CD14-positive monocyte (primary cell): ENCODE data around the gene EMILIN3. TPM values are rescaled to one million over a fixed set of nuclear protein-coding genes. Genes with fewer than 3 reads are reported as not detected.

Experiments
- DNase-seq, 3 donors: peaks; one replicate each; pipeline ENCODE4 v3.0.0-alpha.2; 2011 to 2022
- H2AFZ ChIP-seq: 2 replicates; pipeline ENCODE4 v1.6.0; 2012; ENCODE audit warnings: mild to moderate bottlenecking, low read depth, low read length, inconsistent platforms; ENCODE audit not compliant: insufficient read depth, poor library complexity, severe bottlenecking
- H3K27ac ChIP-seq, 2 donors: 1 replicate in 1 of 2; 2 replicates in 1 of 2; pipeline ENCODE4 v1.5.1; 2012 to 2013; ENCODE audit warnings: low read length in 2 of 2, control low read depth in 1 of 2, inconsistent platforms in 1 of 2, low read depth in 1 of 2, mild to moderate bottlenecking in 1 of 2
- H3K27me3 ChIP-seq, 2 donors: one replicate each; pipeline versions ENCODE4 v1.6.0 to v1.6.1; 2011 to 2013; ENCODE audit warnings: low read length in 2 of 2; ENCODE audit not compliant: control insufficient read depth in 2 of 2, insufficient read depth in 2 of 2
- H3K36me3 ChIP-seq, 2 donors: replicated peaks in 1 of 2; 1 replicate in 1 of 2; 2 replicates in 1 of 2; pipeline versions ENCODE4 v1.5.1 to v1.6.1; 2012 to 2013; ENCODE audit warnings: low read length in 2 of 2, control low read depth in 1 of 2, inconsistent platforms in 1 of 2, mild to moderate bottlenecking in 1 of 2; ENCODE audit not compliant: insufficient read depth in 2 of 2, control insufficient read depth in 1 of 2
- H3K4me1 ChIP-seq, 2 donors: 1 replicate in 1 of 2; 2 replicates in 1 of 2; pipeline versions ENCODE4 v1.5.1 to v1.6.1; 2012 to 2013; ENCODE audit warnings: low read length in 2 of 2, control low read depth in 1 of 2, inconsistent platforms in 1 of 2, mild to moderate bottlenecking in 1 of 2, moderate library complexity in 1 of 2; ENCODE audit not compliant: insufficient read depth in 2 of 2, control insufficient read depth in 1 of 2
- H3K4me2 ChIP-seq: replicated peaks from 2 replicates; pipeline ENCODE3; 2012; ENCODE audit warnings: low read length, moderate library complexity, mild to moderate bottlenecking; ENCODE audit not compliant: poor library complexity, severe bottlenecking; ENCODE audit errors: extremely low read depth
- H3K4me3 ChIP-seq, 3 experiments: fragments of 200-600 bp in 1 of 3; sonication (generic) in 1 of 3; replicated peaks in 1 of 3; 1 replicate in 2 of 3; 2 replicates in 1 of 3; pipeline ENCODE4 v1.5.1; 2011 to 2013; ENCODE audit warnings: low read length in 3 of 3, mild to moderate bottlenecking in 3 of 3, control low read depth in 2 of 3, low read depth in 2 of 3, inconsistent platforms in 1 of 3, moderate library complexity in 1 of 3
- H3K79me2 ChIP-seq: 2 replicates; pipeline ENCODE4 v1.6.0; 2012; ENCODE audit warnings: mild to moderate bottlenecking, control low read depth, inconsistent platforms, low read length, moderate library complexity; ENCODE audit not compliant: insufficient read depth
- H3K9ac ChIP-seq: 2 replicates; pipeline ENCODE4 v1.6.0; 2017; ENCODE audit warnings: low read length, mild to moderate bottlenecking; ENCODE audit not compliant: insufficient read depth, poor library complexity, severe bottlenecking
- H3K9me3 ChIP-seq, 2 donors: replicated peaks in 1 of 2; 1 replicate in 1 of 2; 2 replicates in 1 of 2; pipeline versions ENCODE4 v1.5.1 to v1.6.1; 2012 to 2013; ENCODE audit warnings: low read length in 2 of 2, control low read depth in 1 of 2; ENCODE audit not compliant: control insufficient read depth in 1 of 2, insufficient read depth in 1 of 2
- H4K20me1 ChIP-seq: 2 replicates; pipeline ENCODE4 v1.6.0; 2012; ENCODE audit warnings: mild to moderate bottlenecking, low read length, control low read depth, moderate library complexity; ENCODE audit not compliant: insufficient read depth
- H3K27ac Mint-ChIP-seq, 7 donors: one replicate each; pipeline ENCODE4 v1.8.0; 2020; ENCODE audit warnings: mild to moderate bottlenecking in 7 of 7, mixed read lengths in 7 of 7, moderate library complexity in 6 of 7, inconsistent platforms in 2 of 7
- H3K27me3 Mint-ChIP-seq, 3 donors: one replicate each; pipeline ENCODE4 v1.8.0; 2021 to 2022; ENCODE audit warnings: low read depth in 3 of 3, mild to moderate bottlenecking in 3 of 3, mixed read lengths in 3 of 3, moderate library complexity in 3 of 3, inconsistent platforms in 1 of 3
- H3K36me3 Mint-ChIP-seq, 2 donors: one replicate each; pipeline ENCODE4 v1.8.0; 2020; ENCODE audit warnings: mixed read lengths in 2 of 2, inconsistent platforms in 1 of 2, mild to moderate bottlenecking in 1 of 2
- H3K4me1 Mint-ChIP-seq: one replicate; pipeline ENCODE4 v1.8.0; 2020; ENCODE audit warnings: mild to moderate bottlenecking, mixed read lengths
- H3K4me3 Mint-ChIP-seq, 2 donors: one replicate each; pipeline ENCODE4 v1.8.0; 2020; ENCODE audit warnings: mild to moderate bottlenecking in 2 of 2, mixed read lengths in 2 of 2, moderate library complexity in 1 of 2
- H3K9me3 Mint-ChIP-seq, 7 donors: one replicate each; pipeline ENCODE4 v1.8.0; 2020 to 2022; ENCODE audit warnings: mixed read lengths in 7 of 7, mild to moderate bottlenecking in 6 of 7, moderate library complexity in 6 of 7, inconsistent platforms in 2 of 7
- WGBS: methylation state at CpG from one replicate; pipeline ENCODE4 v1.1.5; 2013; ENCODE audit warnings: missing lambda C conversion rate; ENCODE audit not compliant: insufficient coverage; 5-methylcytosine and 5-hydroxymethylcytosine counted together
- intact Hi-C, 2 donors: fragments of 100-400 bp; cut with micrococcal nuclease; formaldehyde crosslinking; loops; one replicate each; pipeline versions ENCODE4 v1.15.0 to v1.15.1; 2023
- polyA plus RNA-seq, 3 donors: library from polyadenylated mRNA; depleted of rRNA in 1 of 3; unstranded in 2 of 3; stranded (reverse) in 1 of 3; fragments of 300-500 nt in 2 of 3; fragments of >200 nt in 1 of 3; fragmentation: Illumina TruSeq in 2 of 3; gene quantifications; 1 replicate in 2 of 3; 2 replicates in 1 of 3; pipeline ENCODE4 v1.2.3, GENCODE V29; 2012 to 2021
- TF ChIP-seq, protein P1 (sequence below): fragments of 200-600 bp; IDR thresholded peaks from one replicate; pipeline ENCODE4 v1.8.0; 2022; ENCODE audit warnings: antibody characterized with exemption, mild to moderate bottlenecking

Gene EMILIN3
- polyA plus RNA-seq, 3 donors: not detected

DNA sequence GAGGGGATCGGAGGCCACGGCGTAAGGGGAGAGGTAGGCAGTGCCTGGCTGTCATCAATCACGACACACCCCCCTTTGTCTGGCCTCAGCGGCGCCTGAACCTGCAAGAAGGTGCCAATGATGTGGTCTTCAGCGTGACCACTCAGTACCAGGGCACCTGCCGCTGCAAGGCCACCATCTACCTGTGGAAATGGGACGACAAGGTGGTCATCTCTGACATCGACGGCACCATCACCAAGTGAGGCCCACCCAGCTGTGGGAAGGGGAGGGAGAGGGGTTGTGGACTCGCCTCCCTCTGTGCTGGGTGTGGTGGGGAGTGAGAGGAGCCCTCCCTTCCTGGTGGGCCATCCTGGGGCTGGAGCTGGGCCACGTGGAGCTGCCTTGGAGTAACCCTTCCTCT is 9.7 kb downstream of the EMILIN3 start:
- Histone ChIP-seq H3K4me1 (no peaks in the 10 kb centered on the region), H3K9ac (no peak overlapping the region), H3K27me3 (no peaks in the 10 kb centered on the region), H2AFZ (no peak overlapping the region), H4K20me1 (no peaks in the 10 kb centered on the region), H3K27ac (no peak overlapping the region), H3K4me3 (no peak overlapping the region), H3K4me2 (no peak overlapping the region), H3K79me2 (no peaks in the 10 kb centered on the region), H3K9me3 (no peaks in the 10 kb centered on the region), H3K36me3 (no peaks in the 10 kb centered on the region)
- Mint-ChIP-seq H3K27ac (no peak overlapping the region), H3K27me3 (peaks cover 4 to 17% (median 15%) of the 10 kb centered on the region in 3 donors), H3K4me3 (no peak overlapping the region), H3K4me1 (no peaks in the 10 kb centered on the region), H3K36me3 (no peaks in the 10 kb centered on the region), H3K9me3 (peaks cover 0 to 4% (median 0%) of the 10 kb centered on the region in 7 donors)
- intact Hi-C loops: no loop called here
- WGBS: 90% methylated on average over 11 of the region's 13 CpGs
- DNase-seq: no peak
- TF ChIP-seq, protein P1, sequence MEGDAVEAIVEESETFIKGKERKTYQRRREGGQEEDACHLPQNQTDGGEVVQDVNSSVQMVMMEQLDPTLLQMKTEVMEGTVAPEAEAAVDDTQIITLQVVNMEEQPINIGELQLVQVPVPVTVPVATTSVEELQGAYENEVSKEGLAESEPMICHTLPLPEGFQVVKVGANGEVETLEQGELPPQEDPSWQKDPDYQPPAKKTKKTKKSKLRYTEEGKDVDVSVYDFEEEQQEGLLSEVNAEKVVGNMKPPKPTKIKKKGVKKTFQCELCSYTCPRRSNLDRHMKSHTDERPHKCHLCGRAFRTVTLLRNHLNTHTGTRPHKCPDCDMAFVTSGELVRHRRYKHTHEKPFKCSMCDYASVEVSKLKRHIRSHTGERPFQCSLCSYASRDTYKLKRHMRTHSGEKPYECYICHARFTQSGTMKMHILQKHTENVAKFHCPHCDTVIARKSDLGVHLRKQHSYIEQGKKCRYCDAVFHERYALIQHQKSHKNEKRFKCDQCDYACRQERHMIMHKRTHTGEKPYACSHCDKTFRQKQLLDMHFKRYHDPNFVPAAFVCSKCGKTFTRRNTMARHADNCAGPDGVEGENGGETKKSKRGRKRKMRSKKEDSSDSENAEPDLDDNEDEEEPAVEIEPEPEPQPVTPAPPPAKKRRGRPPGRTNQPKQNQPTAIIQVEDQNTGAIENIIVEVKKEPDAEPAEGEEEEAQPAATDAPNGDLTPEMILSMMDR: no peak

- H3K27ac Mint-ChIP-seq: no peak overlapping the region
- H3K27me3 ChIP-seq: no peaks in the 10 kb centered on the region
- no peak overlapping the region for H3K9ac ChIP-seq
- H3K4me1 ChIP-seq: no peaks in the 10 kb centered on the region
- no peaks in the 10 kb centered on the region for H3K79me2 ChIP-seq
- H2AFZ ChIP-seq: no peak overlapping the region
- H3K4me2 ChIP-seq: no peak overlapping the region
- WGBS: 100% methylated on average over 2 of the region's 7 CpGs
- H3K4me1 Mint-ChIP-seq: peaks cover 1% of the 10 kb centered on the region
- H4K20me1 ChIP-seq: no peaks in the 10 kb centered on the region
- intact Hi-C loops: no loop called here
- H3K4me3 ChIP-seq: no peak overlapping the region
- no peak for DNase-seq
- H3K9me3 Mint-ChIP-seq: peaks cover 0 to 4% (median 0%) of the 10 kb centered on the region in 7 donors
- H3K27ac ChIP-seq: no peak overlapping the region
- peaks cover 3 to 24% (median 23%) of the 10 kb centered on the region in 3 donors for H3K27me3 Mint-ChIP-seq
- TF ChIP-seq, protein P1: no peak
- no peaks in the 10 kb centered on the region for H3K36me3 ChIP-seq
- no peak overlapping the region for H3K4me3 Mint-ChIP-seq
- no peaks in the 10 kb centered on the region for H3K36me3 Mint-ChIP-seq
- H3K9me3 ChIP-seq: no peaks in the 10 kb centered on the region
Observed at GRCh38 chr20:41355598-41356203, 10.9 kb downstream of the EMILIN3 start.
